HG03378 (cell line): ENCODE data around the gene KLHL13.
"Not testable (repeated sequence)": the region's sequence is repeated elsewhere in the genome, so short reads cannot be mapped to it uniquely, and the experiment has no call there.

Source experiments
- ATAC-seq: cut with Tn5 transposase; IDR thresholded peaks from one replicate; pipeline ENCODE4 v1.9.1; 2021; ENCODE audit warnings: mild to moderate bottlenecking, moderate library complexity; ENCODE audit not compliant: unreplicated experiment

KLHL13 gene

DNA sequence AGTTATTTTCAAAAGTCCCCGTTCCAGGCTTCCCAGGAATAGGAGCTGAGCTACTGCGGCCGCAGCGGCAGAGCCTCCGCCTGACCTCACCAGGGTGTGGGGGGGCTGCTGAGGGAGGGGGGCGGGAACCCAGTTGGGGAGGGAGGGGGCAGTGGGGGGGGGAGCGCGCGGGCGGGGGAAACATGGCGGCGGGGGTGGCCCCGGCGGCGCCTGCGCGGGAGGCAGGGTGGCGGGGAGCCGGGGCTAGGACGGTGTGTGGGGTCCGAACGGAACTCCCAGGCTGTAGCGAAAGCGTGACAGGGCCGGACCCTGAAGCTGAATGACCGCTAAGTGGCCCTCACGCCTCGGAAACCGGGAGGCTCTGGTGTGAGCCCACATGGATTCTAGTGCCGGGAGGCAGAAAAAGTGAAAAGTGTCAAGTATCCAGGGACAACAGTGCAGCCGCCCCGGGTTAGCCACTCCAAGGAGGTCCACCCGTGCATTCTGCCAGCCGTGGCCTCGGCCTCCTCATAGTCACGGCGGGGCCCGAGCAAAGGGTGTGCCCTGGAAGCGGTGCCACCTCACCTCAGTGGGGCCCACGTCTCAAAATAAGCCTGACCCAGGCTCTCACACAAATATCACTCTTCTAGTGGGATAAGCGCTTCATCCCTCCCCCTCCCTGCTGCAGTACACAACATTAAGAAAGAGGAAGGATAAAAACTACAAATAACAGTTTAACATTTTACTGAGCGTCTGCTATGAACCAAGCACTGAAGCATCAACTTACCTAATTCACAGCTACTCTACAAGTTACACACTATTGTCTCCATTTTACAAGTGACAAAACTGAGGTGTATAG is at the start of gene KLHL13:
TSS of gene KLHL13 (minus strand) at position 98 of the 838 bp plus-strand sequence. CDS start 88,337 bp downstream, outside the sequence.
- no peak for ATAC-seq

- no peak for ATAC-seq
These were observed 47.5 kb upstream of the KLHL13 start for GRCh38 chrX:118164138-118164537.

- no peak for ATAC-seq
These were observed 40.5 kb upstream of the KLHL13 start for GRCh38 chrX:118156953-118157608.

DNA sequence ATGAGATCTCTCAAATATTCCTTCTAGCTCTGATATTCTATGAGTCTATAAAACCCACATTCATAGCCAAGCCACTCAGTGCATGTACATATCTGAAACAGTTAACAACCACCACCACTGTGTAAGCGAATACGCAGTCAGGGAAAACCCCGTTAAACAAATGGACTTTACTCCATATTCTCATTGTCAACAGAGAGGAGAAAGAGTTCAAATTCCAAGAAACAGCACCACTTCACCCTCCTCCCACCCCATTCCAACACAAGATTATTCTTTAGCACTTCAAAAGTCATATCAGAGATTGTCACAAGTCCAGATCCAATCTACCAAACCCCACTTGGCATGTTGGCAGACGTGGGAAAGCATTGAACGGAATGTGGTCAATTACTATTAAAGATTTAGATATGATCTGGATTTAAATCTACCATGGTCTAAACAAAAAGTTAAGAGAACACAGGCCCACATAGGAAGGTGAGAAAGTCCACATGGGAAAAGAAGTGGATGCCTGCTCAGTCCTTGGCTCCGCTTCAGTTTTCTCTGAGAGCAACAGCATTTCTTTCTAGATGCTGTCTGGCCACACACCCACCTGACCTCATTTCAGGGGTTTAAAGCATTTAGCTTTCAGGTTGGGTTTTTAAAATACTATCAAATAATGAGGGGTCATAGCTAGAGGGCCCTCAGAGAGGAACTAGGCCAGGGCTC is 39.8 kb upstream of the KLHL13 start:
- ATAC-seq, result no peak

- ATAC-seq, result no peak
These were observed 36.7 kb upstream of the KLHL13 start for GRCh38 chrX:118153270-118153669.

DNA sequence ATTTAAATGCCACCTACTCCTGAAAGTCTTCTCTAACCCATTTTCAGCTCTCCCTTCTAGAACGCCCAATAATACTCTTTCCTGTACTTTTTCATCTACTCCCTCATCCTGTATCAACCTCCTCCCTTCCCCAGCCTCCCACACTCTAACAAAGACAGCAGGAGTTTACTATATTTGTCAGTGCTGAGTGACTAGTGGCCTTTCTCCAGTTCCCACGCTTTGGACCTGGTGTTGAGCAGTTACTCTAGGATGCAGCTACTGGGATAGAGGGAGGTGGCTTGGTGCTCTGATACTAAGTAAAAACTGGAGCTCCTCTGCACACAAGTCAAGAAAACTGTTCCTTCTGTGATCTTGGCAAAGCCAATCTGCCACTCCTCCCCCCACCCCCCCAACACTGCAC is 36.1 kb upstream of the KLHL13 start:
- ATAC-seq, result no peak

DNA sequence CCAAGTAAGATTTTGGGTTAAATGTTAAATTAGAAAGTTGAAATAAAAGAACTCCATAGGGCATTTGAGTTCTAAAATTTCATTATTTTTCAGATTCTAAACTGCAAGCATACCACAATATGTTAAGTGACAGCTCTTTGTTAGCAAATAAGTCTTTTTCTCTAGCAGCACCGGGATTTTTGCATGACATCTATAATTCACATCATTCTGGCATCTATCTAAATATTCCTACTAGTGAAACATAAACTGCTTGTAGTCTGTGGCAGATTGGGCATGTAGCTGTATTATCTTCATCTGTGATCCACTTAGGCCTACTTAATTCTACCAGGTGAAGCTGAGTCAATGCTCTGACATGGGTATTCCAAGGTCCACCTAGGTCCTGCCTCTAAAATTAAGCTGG is 32.1 kb upstream of the KLHL13 start:
- no peak for ATAC-seq

GRCh38 chrX:118147771-118148170 is 31.2 kb upstream of the KLHL13 start:
- ATAC-seq, result not testable (repeated sequence)

DNA sequence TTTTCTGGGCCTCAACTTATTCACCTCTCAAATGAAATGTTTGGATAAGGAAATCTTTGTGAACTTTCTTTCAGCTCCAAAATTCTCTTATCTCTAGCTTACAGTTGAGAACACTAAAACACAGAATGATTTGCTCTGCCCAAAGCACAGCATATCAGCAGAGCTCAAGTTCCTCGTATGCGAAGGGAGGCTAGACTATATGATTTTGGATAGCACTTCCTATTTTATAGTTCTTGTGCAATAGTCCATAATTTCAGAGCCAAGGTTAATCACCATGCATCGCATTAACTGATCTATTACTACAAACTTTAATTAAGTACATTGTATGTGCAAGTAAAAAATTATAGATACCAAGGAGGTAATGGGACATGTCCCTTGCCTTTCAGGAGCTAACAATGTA is 27.0 kb upstream of the KLHL13 start:
- no peak for ATAC-seq

- ATAC-seq, result no peak
These were observed 14.7 kb upstream of the KLHL13 start for GRCh38 chrX:118131336-118131735.

DNA sequence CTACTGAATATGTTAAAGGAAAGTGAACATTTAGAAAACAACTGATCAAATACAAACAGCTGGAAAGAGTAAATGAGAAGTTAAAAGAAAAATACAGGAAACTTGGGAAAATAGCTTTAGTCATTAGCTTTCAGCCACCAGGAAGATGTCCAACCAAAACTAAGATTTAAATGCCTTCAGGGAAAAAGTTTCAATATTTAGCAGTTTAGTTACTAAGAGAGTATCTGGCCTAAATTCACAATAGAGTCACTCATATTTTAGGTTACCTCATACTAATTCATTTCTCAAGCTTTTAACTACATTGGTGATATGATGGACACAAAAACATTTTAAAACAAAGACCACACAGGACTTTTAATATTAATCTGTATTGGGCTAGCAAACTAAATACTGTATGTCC is 13.1 kb upstream of the KLHL13 start:
- no peak for ATAC-seq

DNA sequence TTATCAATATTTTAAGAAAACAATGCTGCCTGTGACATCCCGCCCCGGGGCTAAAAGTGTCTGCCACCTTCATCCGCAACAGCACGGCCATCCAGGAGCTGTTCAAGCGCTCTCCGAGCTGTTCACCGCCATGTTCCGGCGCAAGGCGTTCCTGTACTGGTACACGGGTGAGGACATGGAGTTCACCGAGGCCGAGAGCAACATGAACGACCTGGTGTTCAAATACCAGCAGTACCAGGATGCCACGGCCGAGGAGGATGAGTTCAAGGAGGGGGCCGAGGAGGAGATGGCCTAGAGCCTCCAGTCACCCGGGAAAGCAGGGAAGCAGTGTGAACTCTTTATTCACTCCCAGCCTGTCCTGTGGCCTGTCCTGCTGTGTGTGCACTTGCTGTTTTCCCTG is 12.1 kb upstream of the KLHL13 start:
- no peak for ATAC-seq

GRCh38 chrX:118126286-118126685 is 9.7 kb upstream of the KLHL13 start:
- ATAC-seq, result no peak

- not testable (repeated sequence) for ATAC-seq
These were observed 7.6 kb upstream of the KLHL13 start for GRCh38 chrX:118124243-118124642.

GRCh38 chrX:118117741-118118140 is 1.1 kb upstream of the KLHL13 start:
- no peak for ATAC-seq

DNA sequence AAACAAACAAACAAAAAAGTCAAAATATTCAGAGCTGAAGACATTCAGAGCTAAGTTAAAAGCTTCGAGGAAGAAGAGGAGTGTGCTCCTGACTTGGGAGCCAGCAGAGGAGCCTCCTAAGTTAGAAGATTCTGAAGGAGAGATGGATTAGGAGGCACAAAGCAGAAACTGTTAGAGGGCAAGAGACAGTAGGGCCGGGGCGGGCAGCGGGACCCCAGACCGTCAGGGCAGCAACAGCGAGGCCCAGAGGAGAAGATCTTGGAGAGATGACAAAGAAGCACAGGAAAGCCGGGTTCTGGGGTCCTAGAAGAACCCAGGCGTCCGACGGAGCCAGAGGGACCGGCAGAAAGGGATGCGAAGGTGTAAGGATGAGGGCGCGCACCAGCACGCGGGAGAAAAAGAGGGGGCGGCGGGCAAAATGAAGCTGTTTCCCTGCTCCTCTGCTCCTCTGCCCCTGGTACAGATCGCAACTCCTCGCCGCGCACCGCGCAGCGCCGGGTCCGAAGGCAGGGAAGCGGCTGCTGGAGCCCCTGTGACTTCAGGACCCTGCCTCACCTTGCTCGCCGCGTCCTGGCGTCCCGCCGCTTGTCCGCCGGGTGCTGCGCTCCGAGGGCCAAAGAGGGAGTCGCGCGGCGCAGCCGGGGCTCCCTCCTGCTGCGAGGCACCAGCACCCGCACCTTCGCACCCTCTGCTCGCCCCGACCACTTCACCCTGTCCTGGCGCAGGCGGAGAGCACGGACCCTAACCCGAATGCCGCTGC is 477 bp downstream of the KLHL13 start:
- no peak for ATAC-seq

DNA sequence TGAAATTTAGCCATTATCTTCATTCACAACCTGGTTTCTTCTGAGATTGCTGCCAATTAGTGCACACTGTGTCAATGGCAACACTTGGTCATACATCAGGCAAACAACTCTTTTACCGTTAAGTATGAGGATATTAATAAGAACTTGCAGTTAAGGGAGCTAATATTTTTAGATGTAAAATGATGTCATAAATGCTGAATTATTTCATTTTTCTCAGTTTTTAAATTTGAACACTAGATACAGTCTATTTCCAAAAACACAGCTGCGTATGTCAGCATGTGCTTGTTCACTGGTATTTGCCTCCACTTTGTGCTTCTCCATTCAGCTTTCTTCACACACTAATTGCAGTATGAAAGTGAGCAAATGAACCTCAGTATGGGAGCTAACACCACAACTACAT is 1.6 kb downstream of the KLHL13 start:
- no peak for ATAC-seq

GRCh38 chrX:118109065-118109464 is 7.5 kb downstream of the KLHL13 start:
- ATAC-seq, result no peak

DNA sequence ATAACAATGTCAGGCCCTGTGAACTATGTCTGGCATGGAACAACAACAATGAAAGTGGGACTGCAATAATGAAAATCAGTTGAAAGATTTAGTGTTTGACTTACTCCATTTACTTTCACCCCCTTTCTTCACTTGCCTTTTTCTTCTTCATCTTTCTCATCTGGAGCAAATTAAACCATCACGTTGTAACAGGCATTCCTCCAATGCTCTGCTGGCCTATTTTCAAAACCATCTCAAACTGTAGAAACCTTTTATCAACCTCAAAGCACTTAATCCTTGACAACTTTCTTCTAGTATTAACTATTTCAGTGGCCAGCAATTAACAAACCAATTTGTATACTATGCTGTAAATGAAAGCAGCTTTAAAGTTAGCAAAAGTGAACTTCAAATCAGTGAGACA is 8.3 kb downstream of the KLHL13 start:
- ATAC-seq, result no peak

GRCh38 chrX:118100091-118100490 is 16.5 kb downstream of the KLHL13 start:
- no peak for ATAC-seq

DNA sequence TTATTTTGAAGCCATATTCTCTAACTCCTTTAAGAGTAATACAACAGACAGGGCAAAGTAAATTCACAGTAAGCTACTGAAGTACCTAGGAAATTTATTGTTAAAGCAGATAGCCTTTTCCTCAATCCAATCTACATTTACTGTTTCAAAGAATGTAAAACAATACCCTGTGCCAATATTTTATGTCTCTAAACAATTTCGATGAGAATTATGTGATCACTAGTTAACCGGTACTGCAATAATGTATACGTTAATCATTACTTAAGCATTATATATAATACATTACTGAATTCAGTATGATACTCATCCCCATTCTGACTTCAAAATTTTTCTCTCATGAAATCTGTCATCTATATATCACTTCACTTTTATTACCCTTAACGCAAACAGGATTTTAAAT is 28.5 kb downstream of the KLHL13 start:
- ATAC-seq, result no peak
